SK-MEL-5 (cell line): ENCODE data around the gene CSPG4. TPM values are rescaled to one million over a fixed set of nuclear protein-coding genes. Genes with fewer than 3 reads are reported as not detected.
"Not testable (repeated sequence)": the region's sequence is repeated elsewhere in the genome, so short reads cannot be mapped to it uniquely, and the experiment has no call there.

Experiments
- DNase-seq: peaks from one replicate; pipeline ENCODE4 v3.0.0-alpha.2; 2016; ENCODE audit warnings: low read depth, low spot score
- in situ Hi-C: cut with HindIII; loops from 2 replicates; pipeline ENCODE4 v1.10.0; 2016; ENCODE audit warnings: low sequenced_read_pairs, high pct_unique_total_duplicates, low pct_unique_long_range_greater_than_20kb
- total RNA-seq: library from RNA; depleted of rRNA; stranded (reverse); fragments of >200 nt; shearing (Covaris generic); gene quantifications from 2 replicates; pipeline ENCODE4 v1.2.3, GENCODE V29; 2014

The CSPG4 gene
- total RNA-seq, 1 experiment from 2014 or later: 11.8 TPM

DNA sequence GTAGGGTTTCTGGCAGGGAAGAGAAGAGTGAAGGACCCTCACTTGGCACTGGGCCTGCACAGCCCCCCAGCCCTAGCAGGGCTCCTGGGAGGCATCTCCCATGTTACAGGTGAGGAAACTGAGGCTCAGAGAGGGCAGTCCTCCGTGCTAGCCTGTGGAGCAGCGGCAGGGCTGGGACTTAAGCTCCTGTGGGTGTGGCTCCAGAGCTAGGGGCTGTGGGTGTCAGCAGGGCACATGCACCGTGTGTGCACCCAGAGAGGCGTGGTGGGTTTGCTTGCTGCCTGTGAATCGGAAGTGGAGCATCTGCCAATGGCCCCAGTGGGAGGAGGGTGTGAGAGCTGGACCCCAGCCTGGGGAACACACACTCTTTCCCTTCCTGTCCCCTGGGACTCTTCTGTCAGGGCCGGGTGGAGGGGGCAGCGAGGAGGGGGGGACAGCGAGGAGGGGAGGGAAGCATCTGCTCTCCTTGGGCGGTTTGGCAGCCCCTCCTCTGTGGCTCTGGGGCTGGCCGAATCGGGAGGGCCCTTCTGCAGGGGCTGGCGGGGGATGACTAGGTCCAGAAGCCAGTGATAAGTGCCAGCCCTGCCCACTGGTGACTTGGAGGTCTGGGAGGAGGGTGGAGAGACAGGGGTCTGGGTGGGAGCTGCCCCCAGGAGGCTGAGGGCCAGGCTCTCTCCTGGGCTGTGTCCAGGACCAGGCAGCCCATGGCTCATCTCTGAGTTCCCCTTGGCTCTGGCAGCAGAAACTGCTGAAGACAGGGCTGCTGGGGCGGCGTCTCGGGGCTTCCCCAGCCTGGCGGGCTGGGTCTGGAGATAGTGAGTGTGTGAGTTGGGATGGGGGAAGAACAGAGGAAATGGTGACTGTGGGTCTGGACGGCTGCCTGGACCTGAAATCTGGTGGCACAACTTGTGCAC is 12.4 kb downstream of the CSPG4 start:
- not testable (repeated sequence) for DNase-seq

DNA sequence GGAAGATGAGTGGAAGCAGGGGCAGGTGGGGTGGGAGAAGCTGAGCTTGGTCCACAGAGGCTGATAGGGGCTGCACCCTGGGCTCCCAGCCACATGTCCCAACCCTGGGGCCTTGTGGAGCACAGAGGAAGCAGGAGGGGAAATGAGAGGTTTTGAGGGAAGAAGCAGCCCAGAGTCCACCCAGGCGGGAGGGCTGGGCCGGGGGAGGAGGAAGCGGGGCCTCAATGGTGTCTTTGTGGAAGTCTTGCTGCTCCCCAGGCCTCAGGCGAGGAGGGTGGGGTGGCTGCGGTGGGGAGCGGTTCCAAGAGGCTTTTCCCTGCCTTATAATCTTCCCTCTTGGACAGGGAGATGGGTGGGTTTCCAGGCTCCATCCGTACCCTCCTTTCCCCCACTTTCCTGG is 13.1 kb downstream of the CSPG4 start:
- peak; percentile 73 for DNase-seq
- in situ Hi-C loops: not testable (repeated sequence)

More for the DNA sequence above, 12.4 kb downstream of the CSPG4 start:
- in situ Hi-C loops: not testable (repeated sequence)

DNA sequence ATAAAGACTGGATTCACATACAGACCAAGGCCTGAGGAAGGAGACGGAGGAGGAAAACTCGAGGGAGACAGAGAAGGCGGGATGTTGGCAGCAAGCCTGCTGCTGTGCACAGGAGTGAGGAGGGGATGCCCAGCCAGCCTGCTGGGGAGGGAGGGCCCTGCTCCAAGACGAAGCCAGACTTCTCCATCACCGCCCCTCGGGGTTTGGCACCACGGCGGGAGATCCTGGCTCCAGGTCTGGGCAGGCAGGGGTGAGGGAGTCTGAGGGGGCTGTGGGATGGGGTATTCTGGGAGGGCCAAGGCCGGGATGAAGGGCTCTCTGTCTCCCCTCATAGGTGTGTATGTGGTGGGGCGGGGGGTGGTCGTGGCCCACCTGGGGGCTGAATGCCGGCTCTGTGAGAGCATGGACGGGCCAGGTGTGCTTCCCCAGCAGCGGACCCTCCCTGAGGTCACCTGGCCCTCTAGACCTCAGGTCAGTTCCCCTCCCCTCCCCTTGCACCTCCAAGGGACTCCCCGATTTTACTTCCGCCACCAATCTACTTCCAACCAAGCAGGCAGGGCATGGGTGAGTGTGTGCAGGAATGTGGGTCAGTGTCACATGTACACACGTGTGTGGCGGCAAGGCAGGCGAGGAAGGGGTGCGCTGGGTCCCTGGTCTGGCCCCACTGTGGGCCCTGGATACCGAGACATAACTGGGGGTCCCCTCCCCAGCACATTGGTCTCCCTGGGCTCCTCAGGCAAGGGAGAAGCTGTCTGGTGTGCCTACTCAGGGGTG is 14.5 kb downstream of the CSPG4 start:
- DNase-seq, in situ Hi-C loops: not testable (repeated sequence)

DNA sequence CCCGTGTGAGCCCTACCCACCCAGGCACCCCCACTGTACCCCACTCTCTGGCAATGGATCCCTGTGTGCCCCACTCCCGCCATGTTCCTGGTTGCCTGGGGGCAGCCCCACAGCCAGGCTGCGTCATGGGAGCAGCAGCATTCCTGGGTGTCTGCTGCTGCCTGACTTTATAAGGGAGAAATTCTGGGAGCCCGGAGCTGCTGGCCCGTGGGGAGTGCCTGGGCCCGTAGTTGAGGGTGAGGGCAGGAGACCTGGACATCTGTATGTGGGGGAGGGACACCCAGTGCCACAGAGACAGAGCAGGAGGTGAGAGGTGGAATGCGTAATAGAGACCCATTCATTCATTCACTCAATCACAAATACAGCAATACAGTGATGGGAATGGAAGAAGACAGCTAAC is 15.1 kb downstream of the CSPG4 start:
- in situ Hi-C loops: no loop called here
- DNase-seq: no peak

DNA sequence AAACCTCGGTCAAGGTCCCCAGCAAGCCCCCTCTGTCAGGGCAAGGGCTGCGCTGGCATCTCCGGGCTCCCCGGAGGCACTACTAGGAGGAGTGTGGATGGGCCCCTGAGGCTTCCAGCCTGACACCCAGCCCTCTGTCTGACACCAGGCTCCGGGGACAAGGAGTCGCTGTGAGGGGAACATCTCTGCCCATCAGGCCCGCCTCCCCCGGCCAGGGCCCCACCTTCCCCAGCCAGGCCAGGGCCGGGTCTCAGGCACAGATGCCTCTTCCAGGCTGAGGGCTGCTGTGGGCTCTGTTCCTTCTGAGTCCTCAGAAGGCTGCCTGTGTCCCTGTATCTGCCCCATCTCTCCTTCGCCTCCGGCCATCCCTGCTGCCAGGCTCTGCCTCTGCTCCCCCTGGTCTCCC is 15.8 kb downstream of the CSPG4 start:
- in situ Hi-C loops: no loop called here
- peak; percentile 36 for DNase-seq

DNA sequence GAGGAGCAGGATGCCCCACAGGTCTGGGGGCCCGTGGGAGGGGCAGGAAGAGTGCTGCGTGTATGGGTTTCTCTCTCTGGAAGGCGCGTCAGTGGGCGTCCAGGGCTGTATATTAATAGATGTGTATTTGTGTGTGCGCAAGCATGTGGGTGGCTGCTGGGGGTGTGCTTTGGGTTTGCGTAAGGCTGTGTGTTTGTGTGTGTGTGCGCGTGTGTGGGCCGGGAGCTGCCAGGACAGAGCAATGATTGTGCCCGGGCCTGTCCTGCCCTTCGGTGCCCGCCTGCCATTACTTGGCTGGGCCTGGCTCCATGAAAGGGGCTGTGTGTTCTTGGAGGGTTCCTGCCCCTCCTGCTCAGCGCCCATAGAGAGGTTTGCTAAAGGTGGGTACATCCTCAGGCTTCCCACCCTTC is 16.3 kb downstream of the CSPG4 start:
- peak; percentile 92 for DNase-seq
- in situ Hi-C loops: no loop called here

DNA sequence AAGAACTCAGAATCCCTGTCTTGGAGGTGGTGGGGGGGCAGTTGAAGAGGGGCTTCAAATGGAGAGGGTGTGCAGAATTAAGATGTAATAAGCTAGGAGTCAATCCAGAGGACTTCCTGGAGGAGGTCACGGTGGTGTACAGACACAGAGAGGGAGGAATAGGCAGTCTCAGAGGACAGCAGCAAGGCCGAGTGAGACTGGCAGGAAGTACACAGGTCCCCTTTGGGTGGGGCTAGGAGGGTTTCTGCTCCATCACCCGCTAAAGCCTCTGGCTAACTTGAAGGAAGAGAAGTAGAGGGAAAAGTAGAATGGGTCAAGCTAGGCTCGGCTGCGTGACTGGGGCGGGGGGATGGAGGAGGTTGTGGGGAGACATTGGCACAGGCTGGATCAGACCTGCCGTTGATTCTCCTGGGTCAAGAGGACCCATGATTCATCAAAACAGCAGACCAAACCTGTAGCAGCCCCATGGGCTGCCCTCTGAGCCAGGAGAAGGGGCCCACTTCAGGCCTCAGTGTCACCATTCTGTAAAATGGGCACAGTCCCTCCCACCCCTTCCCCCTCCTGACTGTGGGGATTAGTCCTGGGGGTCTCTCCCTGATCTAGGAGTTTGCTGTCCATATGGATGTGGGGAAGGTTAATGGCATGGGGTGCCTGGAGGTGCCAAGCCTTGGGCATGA is 16.9 kb downstream of the CSPG4 start:
- in situ Hi-C loops: no loop called here
- no peak for DNase-seq

DNA sequence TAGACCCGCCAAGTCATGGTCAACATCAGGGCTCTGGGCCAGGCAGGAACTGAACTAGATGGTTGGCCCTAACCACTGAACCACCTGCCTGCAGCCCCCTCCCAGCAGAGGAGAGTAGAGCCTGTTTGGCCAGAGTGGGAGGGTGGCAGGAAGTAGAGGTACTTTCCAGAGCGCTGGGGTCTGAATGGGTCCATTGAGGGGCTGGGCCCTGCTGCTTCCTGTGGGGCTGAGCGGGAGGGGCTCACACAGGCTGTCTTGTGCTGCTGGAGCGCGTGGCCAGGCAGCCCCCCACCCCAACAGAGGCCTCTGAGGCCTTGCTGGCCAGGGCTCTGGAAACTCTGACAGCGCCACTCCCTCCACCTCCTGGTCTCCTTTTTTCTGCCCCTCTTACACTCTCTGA is 17.4 kb downstream of the CSPG4 start:
- in situ Hi-C loops: no loop called here
- DNase-seq: peak; percentile 86

DNA sequence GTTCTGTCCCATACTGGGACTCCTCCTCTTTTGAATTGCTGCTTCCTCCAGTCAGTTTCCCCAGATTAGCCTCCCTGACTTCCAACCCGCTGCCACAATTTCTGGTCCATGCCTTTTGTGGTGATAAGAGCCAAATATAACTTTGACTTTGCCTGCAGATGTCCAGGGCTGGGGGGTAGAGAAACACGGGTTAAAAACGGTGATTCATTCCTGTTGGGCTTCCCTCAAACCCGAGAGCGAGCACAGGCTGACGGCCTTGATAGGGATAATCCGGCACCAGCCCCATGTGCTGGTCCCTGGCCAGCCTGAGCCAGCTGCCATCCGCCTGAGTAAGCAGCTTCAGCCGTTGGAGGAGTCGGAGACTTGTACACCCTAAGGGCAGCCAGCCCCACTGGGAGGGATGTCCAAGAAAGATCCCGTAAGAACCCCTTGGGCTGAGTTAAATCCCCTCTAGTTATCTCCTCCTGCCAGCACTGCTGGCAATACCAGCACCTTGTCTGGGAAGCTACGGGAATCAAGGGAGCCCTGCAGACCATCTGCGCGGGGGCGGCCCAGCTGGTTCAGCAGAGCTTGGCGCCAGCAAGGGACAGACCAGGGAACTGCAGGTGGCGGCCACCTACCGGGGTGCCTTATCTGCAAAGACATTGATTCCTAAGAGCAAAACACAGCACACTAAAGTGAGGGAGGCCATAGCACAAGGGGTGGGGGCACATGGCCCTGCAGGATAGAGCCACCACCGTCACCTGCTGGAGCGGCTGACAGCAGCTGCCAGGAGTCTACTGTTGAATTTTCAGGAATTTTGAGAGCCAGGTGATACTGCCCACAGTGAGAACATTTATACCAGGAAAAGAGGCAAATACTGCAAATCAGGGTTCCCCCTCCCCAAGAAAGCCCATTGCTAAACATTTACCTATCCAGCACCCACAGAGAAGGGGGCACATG is 18.1 kb downstream of the CSPG4 start:
- in situ Hi-C loops: no loop called here
- DNase-seq: no peak

DNA sequence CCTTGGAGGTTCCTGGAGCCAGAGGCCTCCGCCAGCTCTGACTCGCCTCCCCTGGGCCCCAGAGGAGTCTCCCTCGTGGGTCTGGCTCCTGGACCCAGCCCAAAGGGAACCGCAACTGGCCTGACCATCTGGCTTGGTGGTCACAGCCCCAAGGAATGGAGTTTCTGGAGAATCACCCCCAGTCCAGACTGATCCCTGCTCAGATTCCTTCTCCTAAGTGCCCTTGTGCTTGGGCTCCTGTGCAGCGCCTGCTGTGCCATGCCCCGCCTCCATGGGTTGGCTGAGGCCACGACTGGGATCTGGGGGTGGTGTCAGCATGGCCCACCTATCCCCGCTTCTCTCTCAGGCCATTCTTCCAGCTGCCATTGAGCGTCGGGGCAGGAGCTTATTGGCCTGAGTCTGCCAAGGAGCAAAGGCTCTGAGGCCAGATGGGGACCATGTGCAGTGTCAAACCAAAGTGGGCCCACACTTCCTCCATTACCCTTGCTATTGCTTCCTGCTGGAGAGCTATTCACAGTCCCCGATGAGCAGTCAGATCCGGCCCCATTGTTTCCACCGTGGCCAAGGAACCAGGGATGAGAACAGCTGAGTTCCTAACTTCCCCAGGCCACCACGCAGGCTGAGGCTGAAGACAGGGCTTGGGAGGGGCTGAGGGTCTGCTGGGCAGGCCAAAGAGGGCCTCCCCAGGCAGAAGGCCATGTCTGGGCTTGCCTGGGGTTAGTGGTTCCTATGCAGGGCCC is 19.0 kb downstream of the CSPG4 start:
- no peak for DNase-seq
- in situ Hi-C loops: no loop called here

DNA sequence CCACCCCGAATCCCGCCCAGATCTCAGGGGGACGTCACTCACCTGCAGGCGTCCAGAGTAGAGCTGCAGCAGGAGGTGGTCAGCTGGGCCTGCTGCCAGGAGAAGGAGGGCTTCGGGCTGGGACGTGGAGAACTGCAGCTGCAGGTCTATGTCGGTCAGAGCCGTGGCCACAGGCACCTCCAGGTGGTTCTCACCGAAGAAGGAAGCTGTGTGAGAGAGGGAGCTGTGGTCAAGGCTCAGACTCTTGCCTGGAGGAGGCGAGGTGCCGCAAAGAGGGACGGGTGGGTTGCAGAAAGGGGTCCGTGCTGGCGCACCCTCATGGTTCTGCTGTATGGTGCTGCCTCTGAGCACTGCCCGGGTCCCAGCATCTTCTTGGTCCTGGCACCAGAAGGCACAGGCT is 19.6 kb downstream of the CSPG4 start:
- DNase-seq, in situ Hi-C loops: not testable (repeated sequence)

DNA sequence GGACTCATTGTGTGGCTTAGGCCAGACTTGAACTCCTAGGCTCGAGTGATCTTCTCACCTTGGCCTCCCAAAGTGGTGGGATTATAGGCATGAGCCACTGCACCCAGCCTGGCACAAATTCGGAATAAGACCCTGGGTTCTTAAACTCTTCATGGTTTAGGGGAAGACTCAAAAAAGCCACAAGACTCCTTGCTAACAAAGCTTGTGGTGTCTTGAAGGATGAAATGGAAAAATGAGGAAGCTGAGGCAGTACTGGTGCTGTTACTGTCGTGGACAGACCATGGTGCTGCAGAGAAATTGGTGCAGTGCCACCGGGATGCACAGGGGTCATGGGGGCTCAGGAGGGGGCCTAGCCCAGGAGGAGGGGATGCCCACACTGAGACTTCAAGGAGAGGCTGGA is 20.3 kb downstream of the CSPG4 start:
- in situ Hi-C loops, DNase-seq: not testable (repeated sequence)

DNA sequence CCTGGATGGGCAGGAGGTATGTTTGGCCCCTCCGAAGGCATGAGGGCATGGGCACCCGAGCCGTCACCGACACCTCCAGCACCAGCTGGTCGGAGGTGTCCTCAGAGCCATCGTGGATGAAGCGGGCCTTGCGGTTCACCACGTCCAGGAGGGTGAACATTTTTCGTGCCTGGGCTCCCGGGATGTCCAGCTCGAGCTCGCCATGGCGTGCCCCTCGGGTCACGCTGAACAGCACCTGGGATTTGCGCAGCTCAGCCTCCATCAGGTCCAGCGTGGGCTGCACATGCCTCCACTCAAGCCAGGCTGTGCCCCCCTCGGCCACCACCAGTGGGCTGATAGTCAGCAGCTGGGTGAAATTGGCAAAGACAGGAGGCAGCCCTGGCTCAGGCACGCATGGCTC is 23.2 kb downstream of the CSPG4 start:
- in situ Hi-C loops: not testable (repeated sequence)

DNA sequence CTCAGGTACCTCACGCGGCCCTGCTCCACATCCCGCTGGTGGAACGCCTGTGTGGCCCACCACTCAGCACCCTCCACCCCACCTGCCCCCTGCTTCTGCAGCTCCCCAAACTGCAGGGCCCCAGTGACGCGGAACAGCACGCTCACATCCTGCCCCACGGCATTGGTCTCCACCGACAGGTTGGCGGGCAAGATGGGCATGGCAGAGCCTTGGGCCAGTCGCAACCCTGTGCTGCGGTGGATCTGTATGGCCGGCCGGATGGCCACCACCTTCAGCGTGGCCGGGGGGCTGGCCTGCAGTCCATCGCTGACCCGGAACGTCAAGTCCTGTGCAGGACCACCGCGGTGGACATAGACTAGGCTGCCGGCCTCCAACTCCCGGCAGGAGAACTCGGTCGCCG is 23.8 kb downstream of the CSPG4 start:
- in situ Hi-C loops: no loop called here
- no peak for DNase-seq

More for the DNA sequence above, 23.2 kb downstream of the CSPG4 start:
- DNase-seq: not testable (repeated sequence)

DNA sequence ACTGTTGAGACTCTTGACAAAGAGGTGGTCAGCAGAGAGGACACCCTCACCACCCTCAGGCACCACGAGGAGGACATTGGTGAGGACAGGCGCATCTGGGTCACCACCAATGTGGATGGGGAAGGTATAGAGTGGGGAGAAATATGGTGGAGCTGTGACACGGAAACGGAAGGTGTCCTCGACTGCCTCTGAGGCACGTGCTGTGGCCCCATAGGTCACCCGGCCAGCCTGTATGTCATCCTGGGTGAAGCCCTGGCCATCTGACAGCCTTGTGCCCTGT is 24.4 kb downstream of the CSPG4 start:
- in situ Hi-C loops: no loop called here
- DNase-seq: no peak

DNA sequence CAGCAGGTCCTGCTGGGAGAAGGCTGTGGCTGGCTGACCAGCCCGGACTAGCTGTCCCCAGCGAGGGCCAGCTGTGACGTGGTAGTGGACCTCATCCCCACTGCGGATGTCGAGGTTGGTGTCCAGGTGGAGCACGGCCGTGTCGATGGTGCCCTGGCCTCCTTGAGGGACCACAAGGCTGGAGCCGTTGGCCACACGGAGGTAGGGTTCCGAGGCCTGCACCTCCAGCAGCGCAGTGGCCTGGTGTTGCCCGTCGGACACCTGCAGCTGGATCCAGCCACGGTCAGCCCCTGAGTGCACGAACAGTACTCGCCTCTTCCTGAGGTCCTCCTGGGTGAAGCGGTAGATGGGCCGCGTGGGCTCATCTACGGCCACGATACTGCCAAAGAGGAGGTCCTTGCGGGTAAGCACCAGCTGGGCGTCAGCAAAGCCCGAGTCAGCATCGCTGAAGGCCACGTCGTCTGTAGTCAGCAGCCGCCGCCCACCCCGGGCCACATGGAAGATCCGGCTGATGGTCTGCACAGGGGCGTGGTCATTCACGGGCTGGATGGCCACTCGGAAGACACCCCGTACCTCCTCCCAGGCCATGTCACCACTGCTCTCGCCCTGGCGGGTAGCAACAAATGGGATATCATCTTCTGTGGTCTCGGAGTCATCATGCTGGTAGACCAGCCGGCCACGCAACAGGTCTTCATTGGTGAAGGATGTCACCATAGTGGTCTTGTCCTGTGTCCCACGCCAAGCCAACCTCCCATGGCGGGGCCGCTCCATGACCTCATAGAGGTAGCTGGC is 25.0 kb downstream of the CSPG4 start:
- DNase-seq: no peak
- in situ Hi-C loops: no loop called here
